WTC11 (cell line): ENCODE results near the gene RALY. TPM values are rescaled to one million over a fixed set of nuclear protein-coding genes. Genes with fewer than 3 reads are reported as not detected.
A peak's percentile ranks its signal among the peaks of the same experiment; 100 is the strongest.

Experiments
- ATAC-seq: fragments of 200-7000 bp; cut with Tn5 transposase; 2 replicates; pipeline ENCODE4 v1.10.0; 2021; ENCODE audit warnings: mild to moderate bottlenecking, moderate library complexity
- CTCF ChIA-PET: fragments of 300-600 bp; sonication (Branson Sonifier 250); formaldehyde crosslinking; loops from one replicate; lab custom pipeline; 2021; ENCODE audit warnings: antibody characterized with exemption; lab: Charles Lee
- POLR2A ChIA-PET: fragments of 350-600 bp; sonication (Branson Sonifier 250); formaldehyde crosslinking; loops from one replicate; lab custom pipeline; 2021; ENCODE audit warnings: antibody characterized with exemption; lab: Charles Lee
- DNase-seq: peaks from one replicate; pipeline ENCODE4 v3.0.0; 2021; ENCODE audit warnings: low spot score
- H3K27ac Mint-ChIP-seq: 2 replicates; pipeline ENCODE4 v1.8.0; 2021; ENCODE audit warnings: mixed read lengths
- H3K27me3 Mint-ChIP-seq: 2 replicates; pipeline ENCODE4 v1.8.0; 2021; ENCODE audit warnings: low read depth, mild to moderate bottlenecking, moderate library complexity, mixed read lengths
- H3K36me3 Mint-ChIP-seq: 2 replicates; pipeline ENCODE4 v1.8.0; 2021; ENCODE audit warnings: mixed read lengths
- H3K4me1 Mint-ChIP-seq: 2 replicates; pipeline ENCODE4 v1.8.0; 2022; ENCODE audit warnings: mixed read lengths
- H3K4me3 Mint-ChIP-seq: 2 replicates; pipeline ENCODE4 v1.8.0; 2021; ENCODE audit warnings: mild to moderate bottlenecking, moderate library complexity, mixed read lengths
- H3K9me3 Mint-ChIP-seq: 2 replicates; pipeline ENCODE4 v1.8.0; 2021; ENCODE audit warnings: mixed read lengths
- ARID4B ChIP-seq: sonication (generic); formaldehyde crosslinking; IDR thresholded peaks from 2 replicates; pipeline ENCODE4 v1.8.0; 2023; ENCODE audit warnings: missing genetic modification reagents, mild to moderate bottlenecking, borderline replicate concordance
- CREM ChIP-seq: sonication (generic); formaldehyde crosslinking; IDR thresholded peaks from 2 replicates; pipeline ENCODE4 v1.8.1; 2022; ENCODE audit warnings: mild to moderate bottlenecking, missing genetic modification reagents, moderate library complexity
- FOXP4 ChIP-seq: sonication (generic); formaldehyde crosslinking; IDR thresholded peaks from 2 replicates; pipeline ENCODE4 v1.8.0; 2022; ENCODE audit warnings: mild to moderate bottlenecking, missing genetic modification reagents
- GABPB1 ChIP-seq: sonication (generic); formaldehyde crosslinking; IDR thresholded peaks from 2 replicates; pipeline ENCODE4 v1.8.1; 2023; ENCODE audit warnings: mild to moderate bottlenecking, missing genetic modification reagents
- GTF2I ChIP-seq: fragments of 250-450 bp; sonication (Bioruptor Pico); conservative IDR thresholded peaks from 2 replicates; pipeline ENCODE4 v1.4.0; 2021; ENCODE audit warnings: mild to moderate bottlenecking
- NFATC4 ChIP-seq: fragments of 250-450 bp; sonication (Bioruptor Pico); IDR thresholded peaks from 2 replicates; pipeline ENCODE4 v1.9.0; 2021; ENCODE audit warnings: mild to moderate bottlenecking
- RORB ChIP-seq: fragments of 250-450 bp; sonication (Bioruptor Pico); IDR thresholded peaks from 2 replicates; pipeline ENCODE4 v1.9.0; 2021; ENCODE audit warnings: mild to moderate bottlenecking
- SOX15 ChIP-seq: fragments of 250-450 bp; sonication (Bioruptor Pico); IDR thresholded peaks from 2 replicates; pipeline ENCODE4 v1.9.0; 2021; ENCODE audit warnings: mild to moderate bottlenecking
- TCF7 ChIP-seq: sonication (generic); formaldehyde crosslinking; IDR thresholded peaks from 2 replicates; pipeline ENCODE4 v1.8.0; 2022; ENCODE audit warnings: mild to moderate bottlenecking, low read depth, missing genetic modification reagents, moderate library complexity
- TEAD1 ChIP-seq: sonication (generic); formaldehyde crosslinking; IDR thresholded peaks from 2 replicates; pipeline ENCODE4 v1.8.0; 2022; ENCODE audit warnings: mild to moderate bottlenecking, missing genetic modification reagents
- ZNF671 ChIP-seq: fragments of 250-450 bp; sonication (Bioruptor Pico); IDR thresholded peaks from 2 replicates; pipeline ENCODE4 v1.8.0; 2021; ENCODE audit warnings: mild to moderate bottlenecking
- total RNA-seq: library from RNA; stranded (reverse); gene quantifications from 3 replicates; pipeline ENCODE4 v1.2.3, GENCODE V29; 2021
- TF ChIP-seq, protein P1 (sequence below): sonication (generic); formaldehyde crosslinking; IDR thresholded peaks from 2 replicates; pipeline ENCODE4 v1.8.0; 2023; ENCODE audit warnings: mild to moderate bottlenecking, missing genetic modification reagents
- TF ChIP-seq, protein P2 (sequence below): fragments of 200-600 bp; IDR thresholded peaks from 2 replicates; pipeline ENCODE4 v1.8.0; 2022; ENCODE audit warnings: antibody characterized with exemption

Gene RALY
- total RNA-seq, 1 experiment from 2014 or later: 164 TPM

DNA sequence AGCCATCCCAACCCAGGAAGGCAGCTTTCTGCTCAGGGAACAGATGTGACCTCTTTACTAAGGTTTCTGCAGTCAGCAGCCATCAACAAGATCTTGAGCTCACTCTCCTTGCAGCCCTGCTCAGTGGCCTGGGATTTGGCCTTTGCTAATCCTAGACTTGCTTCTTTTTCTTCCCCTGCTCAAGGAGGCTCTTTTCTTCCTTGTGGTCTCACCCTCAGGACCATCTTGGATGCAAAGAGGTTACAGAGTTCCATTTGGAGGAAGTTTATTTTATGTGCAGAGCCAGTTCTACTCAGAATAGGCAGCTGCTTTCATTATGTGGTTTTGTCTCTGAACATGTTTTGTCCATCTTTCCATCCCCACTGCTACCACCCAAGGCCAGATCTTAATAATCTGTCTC, 49.3 kb downstream of the RALY start (continued):
- TF ChIP-seq, protein P1, sequence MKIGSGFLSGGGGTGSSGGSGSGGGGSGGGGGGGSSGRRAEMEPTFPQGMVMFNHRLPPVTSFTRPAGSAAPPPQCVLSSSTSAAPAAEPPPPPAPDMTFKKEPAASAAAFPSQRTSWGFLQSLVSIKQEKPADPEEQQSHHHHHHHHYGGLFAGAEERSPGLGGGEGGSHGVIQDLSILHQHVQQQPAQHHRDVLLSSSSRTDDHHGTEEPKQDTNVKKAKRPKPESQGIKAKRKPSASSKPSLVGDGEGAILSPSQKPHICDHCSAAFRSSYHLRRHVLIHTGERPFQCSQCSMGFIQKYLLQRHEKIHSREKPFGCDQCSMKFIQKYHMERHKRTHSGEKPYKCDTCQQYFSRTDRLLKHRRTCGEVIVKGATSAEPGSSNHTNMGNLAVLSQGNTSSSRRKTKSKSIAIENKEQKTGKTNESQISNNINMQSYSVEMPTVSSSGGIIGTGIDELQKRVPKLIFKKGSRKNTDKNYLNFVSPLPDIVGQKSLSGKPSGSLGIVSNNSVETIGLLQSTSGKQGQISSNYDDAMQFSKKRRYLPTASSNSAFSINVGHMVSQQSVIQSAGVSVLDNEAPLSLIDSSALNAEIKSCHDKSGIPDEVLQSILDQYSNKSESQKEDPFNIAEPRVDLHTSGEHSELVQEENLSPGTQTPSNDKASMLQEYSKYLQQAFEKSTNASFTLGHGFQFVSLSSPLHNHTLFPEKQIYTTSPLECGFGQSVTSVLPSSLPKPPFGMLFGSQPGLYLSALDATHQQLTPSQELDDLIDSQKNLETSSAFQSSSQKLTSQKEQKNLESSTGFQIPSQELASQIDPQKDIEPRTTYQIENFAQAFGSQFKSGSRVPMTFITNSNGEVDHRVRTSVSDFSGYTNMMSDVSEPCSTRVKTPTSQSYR: no peak
- TF ChIP-seq SOX15 (no peak), CREM (CRISPR knock-in tag) (no peak), GABPB1 (CRISPR knock-in tag) (no peak)
- TF ChIP-seq, all 79 proteins: peak for 0

DNA sequence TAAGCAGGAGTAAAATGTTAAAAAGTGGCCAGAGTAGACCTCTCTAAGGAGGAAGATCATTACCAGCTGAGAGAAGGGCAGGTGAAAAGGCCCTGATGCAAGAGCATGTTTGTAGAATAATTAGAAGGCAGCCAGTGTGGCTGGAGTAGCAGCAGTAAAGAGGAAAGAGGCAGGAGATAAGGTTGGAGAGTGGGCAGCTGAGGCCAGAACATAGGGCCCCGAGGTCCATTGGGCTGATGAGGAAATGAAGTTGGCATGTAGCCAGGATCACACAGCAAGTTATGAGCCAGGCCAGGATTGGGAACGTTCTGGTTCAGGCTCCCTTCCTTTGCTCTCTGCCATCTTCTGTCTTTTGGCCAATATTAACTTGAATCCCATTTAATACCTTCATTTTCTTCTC, 51.6 kb downstream of the RALY start:
- Mint-ChIP-seq H3K4me1 (peaks cover 52% of the 10 kb centered on the region), H3K4me3 (peak overlapping the region; percentile 17; the same call in 1 of the 2 replicates), H3K27ac (peak overlapping the region; percentile 12; the same call in 1 of the 2 replicates), H3K36me3 (no peaks in the 10 kb centered on the region), H3K9me3 (no peaks in the 10 kb centered on the region)
- POLR2A ChIA-PET: no interaction called here
- CTCF ChIA-PET: interaction anchor here (0.8 to 2.8 kb wide), 5 partner anchors 9 to 182 kb away, joined by 3 to 15 read pairs (median 3); no protein-coding TSS in a partner anchor
- DNase-seq: no peak
- ATAC-seq: no peak; the same call in 1 of the 2 replicates
- TF ChIP-seq ZNF671 (CRISPR knock-in tag) (no peak), SOX15 (no peak), TCF7 (no peak), FOXP4 (CRISPR knock-in tag) (no peak), ARID4B (CRISPR knock-in tag) (no peak), GTF2I (CRISPR knock-in tag) (no peak), RORB (CRISPR knock-in tag) (no peak)
- TF ChIP-seq, protein P2, sequence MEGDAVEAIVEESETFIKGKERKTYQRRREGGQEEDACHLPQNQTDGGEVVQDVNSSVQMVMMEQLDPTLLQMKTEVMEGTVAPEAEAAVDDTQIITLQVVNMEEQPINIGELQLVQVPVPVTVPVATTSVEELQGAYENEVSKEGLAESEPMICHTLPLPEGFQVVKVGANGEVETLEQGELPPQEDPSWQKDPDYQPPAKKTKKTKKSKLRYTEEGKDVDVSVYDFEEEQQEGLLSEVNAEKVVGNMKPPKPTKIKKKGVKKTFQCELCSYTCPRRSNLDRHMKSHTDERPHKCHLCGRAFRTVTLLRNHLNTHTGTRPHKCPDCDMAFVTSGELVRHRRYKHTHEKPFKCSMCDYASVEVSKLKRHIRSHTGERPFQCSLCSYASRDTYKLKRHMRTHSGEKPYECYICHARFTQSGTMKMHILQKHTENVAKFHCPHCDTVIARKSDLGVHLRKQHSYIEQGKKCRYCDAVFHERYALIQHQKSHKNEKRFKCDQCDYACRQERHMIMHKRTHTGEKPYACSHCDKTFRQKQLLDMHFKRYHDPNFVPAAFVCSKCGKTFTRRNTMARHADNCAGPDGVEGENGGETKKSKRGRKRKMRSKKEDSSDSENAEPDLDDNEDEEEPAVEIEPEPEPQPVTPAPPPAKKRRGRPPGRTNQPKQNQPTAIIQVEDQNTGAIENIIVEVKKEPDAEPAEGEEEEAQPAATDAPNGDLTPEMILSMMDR: no peak
- TF ChIP-seq, all 79 proteins: peak for 0
- H3K27me3 Mint-ChIP-seq: no peaks in the 10 kb centered on the region

DNA sequence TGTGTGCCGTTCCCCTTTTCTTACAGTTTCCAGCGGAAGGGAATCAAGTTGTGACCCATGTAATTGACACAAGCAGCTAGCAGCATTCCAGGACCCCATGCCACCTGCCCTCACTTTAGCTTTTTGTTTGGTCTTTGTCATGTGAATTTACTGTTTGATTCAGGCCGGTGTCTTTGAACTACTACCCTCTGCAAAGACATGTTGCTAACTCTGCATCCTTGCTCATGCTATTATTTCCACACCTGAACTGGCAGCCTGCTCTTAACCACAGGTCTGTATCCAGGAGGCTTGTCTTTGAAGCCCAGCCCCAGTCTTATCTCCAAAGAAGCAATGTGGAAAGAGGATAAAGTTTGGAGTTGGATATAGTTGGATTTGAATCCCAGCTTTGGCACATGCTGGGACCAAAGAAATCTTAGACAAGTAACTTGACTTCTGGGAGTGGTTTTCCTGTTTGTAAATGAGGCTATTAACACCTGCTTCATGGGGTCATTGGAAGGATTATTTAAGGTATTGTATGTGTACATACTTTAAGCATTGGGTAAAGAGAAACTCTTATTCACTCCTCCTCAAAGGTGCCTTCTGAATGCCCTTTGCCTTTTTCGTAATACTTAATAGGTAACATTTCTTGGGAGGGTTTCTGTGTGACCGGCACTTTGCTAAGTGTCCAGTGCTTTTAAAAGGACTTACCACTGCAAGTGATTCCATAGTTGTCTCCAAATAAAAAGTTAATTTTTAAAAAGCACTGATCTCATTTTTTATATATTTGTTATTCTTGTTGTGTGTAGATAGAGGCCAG, 52.4 kb downstream of the RALY start:
- peak; percentile 87 for ATAC-seq
- Mint-ChIP-seq H3K4me3 (peak overlapping the region; percentile 17), H3K27me3 (no peaks in the 10 kb centered on the region), H3K4me1 (peaks cover 49% of the 10 kb centered on the region), H3K36me3 (no peaks in the 10 kb centered on the region), H3K9me3 (no peaks in the 10 kb centered on the region), H3K27ac (peak overlapping the region; percentile 7)
- CTCF ChIA-PET: interaction anchor here (0.9 to 2.8 kb wide), 3 partner anchors 8 to 183 kb away, joined by 3 to 15 read pairs (median 3); no protein-coding TSS in a partner anchor
- TF ChIP-seq TEAD1 (CRISPR knock-in tag) (0 out of 2 replicates have a peak, but pooled peaks have one; percentile 41), NFATC4 (CRISPR knock-in tag) (no peak)
- POLR2A ChIA-PET: no interaction called here
- peak; percentile 25 for DNase-seq
